ENCODE data around the gene TRABD. TPM values are rescaled to one million over a fixed set of nuclear protein-coding genes. Genes with fewer than 3 reads are reported as not detected.
"Not testable (repeated sequence)": the region's sequence is repeated elsewhere in the genome, so short reads cannot be mapped to it uniquely, and the experiment has no call there.

The TRABD gene
- total RNA-seq, 4 donors from 2014 or later, result 35.7 to 78.2 (median 39.1) TPM

- Histone ChIP-seq H3K27me3 (no peaks in the 10 kb centered on the region), H3K4me3 (no peak overlapping the region), H3K4me1 (peaks cover 40% of the 10 kb centered on the region), H3K36me3 (peaks cover 32% of the 10 kb centered on the region), H3K27ac (no peak overlapping the region), H3K9me3 (no peaks in the 10 kb centered on the region)
- no peak for DNase-seq (ENCODE audit: low spot score in 2 of 2)
- no peak for TF ChIP-seq CTCF (IDR thresholded peaks at IDR 0.05)
- no peak for TF ChIP-seq POLR2A (IDR thresholded peaks at IDR 0.05)
- no peak for TF ChIP-seq POLR2AphosphoS5 (IDR thresholded peaks at IDR 0.05)
- no peak for TF ChIP-seq EP300 (IDR thresholded peaks at IDR 0.05)
- 95% methylated on average over 7 of the region's 7 CpGs for WGBS
Observed at GRCh38 chr22:50204571-50204970, 18.9 kb downstream of the TRABD start.

GRCh38 chr22:50204998-50205397, 19.3 kb downstream of the TRABD start:
- DNase-seq (ENCODE audit: low spot score in 2 of 2); H3K27ac ChIP-seq; H3K27me3 ChIP-seq; H3K4me3 ChIP-seq; H3K9me3 ChIP-seq: not testable (repeated sequence)
- 90% methylated on average over 9 of the region's 9 CpGs for WGBS
- Histone ChIP-seq H3K36me3 (peaks cover 32% of the 10 kb centered on the region), H3K4me1 (peaks cover 37% of the 10 kb centered on the region)

- no peak for TF ChIP-seq POLR2A (IDR thresholded peaks at IDR 0.05)
- TF ChIP-seq EP300 (IDR thresholded peaks at IDR 0.05), result no peak
- Histone ChIP-seq H3K4me1 (peaks cover 32% of the 10 kb centered on the region), H3K27ac (no peak overlapping the region), H3K36me3 (peaks cover 42% of the 10 kb centered on the region), H3K4me3 (no peak overlapping the region), H3K9me3 (no peaks in the 10 kb centered on the region), H3K27me3 (no peaks in the 10 kb centered on the region)
- DNase-seq (ENCODE audit: low spot score in 2 of 2), result no peak
- 92% methylated on average over 38 of the region's 45 CpGs for WGBS
Observed at GRCh38 chr22:50205781-50206569, 20.3 kb downstream of the TRABD start.

- no peak overlapping the region for H3K4me3 ChIP-seq
- TF ChIP-seq POLR2A (IDR thresholded peaks at IDR 0.05), result no peak
- TF ChIP-seq CTCF (IDR thresholded peaks at IDR 0.05), result peak; percentile 7 to 23
- no peak overlapping the region for H3K27ac ChIP-seq
- DNase-seq (ENCODE audit: low spot score in 2 of 2), result no peak
- no peaks in the 10 kb centered on the region for H3K9me3 ChIP-seq
- H3K4me1 ChIP-seq, result peaks cover 30% of the 10 kb centered on the region
- 40% methylated on average over 5 of the region's 10 CpGs for WGBS
- H3K27me3 ChIP-seq, result no peaks in the 10 kb centered on the region
- H3K36me3 ChIP-seq, result peaks cover 46% of the 10 kb centered on the region
Observed at GRCh38 chr22:50206599-50206998, 20.9 kb downstream of the TRABD start.

- Histone ChIP-seq H3K4me1 (peaks cover 20% of the 10 kb centered on the region), H3K9me3 (no peaks in the 10 kb centered on the region), H3K27me3 (no peaks in the 10 kb centered on the region), H3K27ac (no peak overlapping the region), H3K36me3 (peaks cover 52% of the 10 kb centered on the region), H3K4me3 (no peak overlapping the region)
- DNase-seq (ENCODE audit: low spot score in 2 of 2), result no peak
- 76% methylated on average over 10 of the region's 23 CpGs for WGBS
- TF ChIP-seq EP300 (IDR thresholded peaks at IDR 0.05) (no peak), POLR2AphosphoS5 (IDR thresholded peaks at IDR 0.05) (no peak), CTCF (IDR thresholded peaks at IDR 0.05) (no peak), POLR2A (IDR thresholded peaks at IDR 0.05) (no peak)
Observed at GRCh38 chr22:50207383-50208140, 21.8 kb downstream of the TRABD start.

GRCh38 chr22:50208430-50208938, 22.8 kb downstream of the TRABD start:
- 80% methylated on average over 13 of the region's 22 CpGs for WGBS
- H3K36me3 ChIP-seq, result peaks cover 61% of the 10 kb centered on the region
- no peak for TF ChIP-seq POLR2A (IDR thresholded peaks at IDR 0.05)
- no peak for TF ChIP-seq POLR2AphosphoS5 (IDR thresholded peaks at IDR 0.05)
- TF ChIP-seq EP300 (IDR thresholded peaks at IDR 0.05), result no peak
- no peak for TF ChIP-seq CTCF (IDR thresholded peaks at IDR 0.05)

More at GRCh38 chr22:50208430-50208938, 22.8 kb downstream of the TRABD start:
- Histone ChIP-seq H3K27ac (no peak overlapping the region), H3K4me1 (peaks cover 17% of the 10 kb centered on the region), H3K9me3 (no peaks in the 10 kb centered on the region), H3K27me3 (no peaks in the 10 kb centered on the region), H3K4me3 (no peak overlapping the region)
- DNase-seq (ENCODE audit: low spot score in 2 of 2), result no peak
